ENCODE results near the gene STX8.

STX8 gene

DNA sequence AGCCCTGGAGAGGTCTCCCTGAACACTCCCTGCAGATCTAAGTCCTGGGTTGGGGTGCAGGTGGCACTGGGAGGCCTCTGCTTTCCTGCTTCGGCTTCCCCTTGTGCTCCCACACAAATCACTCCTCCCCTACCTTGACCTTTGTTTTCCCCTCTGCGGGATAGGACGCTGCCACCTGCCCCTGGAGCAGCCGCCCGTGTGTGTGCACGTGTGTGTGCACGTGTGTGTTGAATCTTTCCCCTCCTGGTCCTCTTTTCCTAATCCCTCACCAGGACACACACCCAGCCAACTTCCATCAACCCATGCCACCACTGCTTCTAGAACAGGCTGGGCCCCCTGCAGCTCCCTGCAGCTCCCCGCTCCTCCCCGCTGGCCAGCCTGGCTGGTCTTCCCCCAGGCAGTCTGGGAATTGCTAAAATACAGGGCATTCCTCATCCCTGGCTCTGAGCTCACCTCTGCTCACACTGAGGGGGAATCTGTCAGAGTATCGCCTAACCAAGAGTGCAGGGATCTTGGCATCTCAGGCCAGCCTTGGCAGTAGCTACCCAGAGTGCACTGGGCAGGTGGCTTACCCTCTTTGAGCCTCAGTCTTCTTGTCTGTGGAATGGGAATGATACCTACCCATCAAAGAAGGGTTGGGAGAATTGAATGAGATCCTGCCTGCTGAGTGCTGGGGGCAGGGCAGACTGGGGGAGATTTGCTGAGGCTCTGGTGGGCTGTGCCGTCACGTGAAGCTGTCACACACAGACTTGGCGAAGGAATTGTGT is 355.8 kb downstream of the STX8 start:
- TF ChIP-seq, protein P1, sequence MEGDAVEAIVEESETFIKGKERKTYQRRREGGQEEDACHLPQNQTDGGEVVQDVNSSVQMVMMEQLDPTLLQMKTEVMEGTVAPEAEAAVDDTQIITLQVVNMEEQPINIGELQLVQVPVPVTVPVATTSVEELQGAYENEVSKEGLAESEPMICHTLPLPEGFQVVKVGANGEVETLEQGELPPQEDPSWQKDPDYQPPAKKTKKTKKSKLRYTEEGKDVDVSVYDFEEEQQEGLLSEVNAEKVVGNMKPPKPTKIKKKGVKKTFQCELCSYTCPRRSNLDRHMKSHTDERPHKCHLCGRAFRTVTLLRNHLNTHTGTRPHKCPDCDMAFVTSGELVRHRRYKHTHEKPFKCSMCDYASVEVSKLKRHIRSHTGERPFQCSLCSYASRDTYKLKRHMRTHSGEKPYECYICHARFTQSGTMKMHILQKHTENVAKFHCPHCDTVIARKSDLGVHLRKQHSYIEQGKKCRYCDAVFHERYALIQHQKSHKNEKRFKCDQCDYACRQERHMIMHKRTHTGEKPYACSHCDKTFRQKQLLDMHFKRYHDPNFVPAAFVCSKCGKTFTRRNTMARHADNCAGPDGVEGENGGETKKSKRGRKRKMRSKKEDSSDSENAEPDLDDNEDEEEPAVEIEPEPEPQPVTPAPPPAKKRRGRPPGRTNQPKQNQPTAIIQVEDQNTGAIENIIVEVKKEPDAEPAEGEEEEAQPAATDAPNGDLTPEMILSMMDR (IDR thresholded peaks at IDR 0.05), result no peak
- H3K4me3 Mint-ChIP-seq, result no peak overlapping the region
- H3K27me3 Mint-ChIP-seq (ENCODE audit: low read depth, poor library complexity), result peaks cover 8% of the 10 kb centered on the region
- no peak for DNase-seq
- H3K27ac Mint-ChIP-seq, result peak overlapping the region; percentile 93
- H3K36me3 Mint-ChIP-seq (ENCODE audit: low read depth), result peaks cover 31% of the 10 kb centered on the region
- H3K4me1 Mint-ChIP-seq, result peaks cover 47% of the 10 kb centered on the region
- H3K9me3 Mint-ChIP-seq, result peaks cover 25% of the 10 kb centered on the region

DNA sequence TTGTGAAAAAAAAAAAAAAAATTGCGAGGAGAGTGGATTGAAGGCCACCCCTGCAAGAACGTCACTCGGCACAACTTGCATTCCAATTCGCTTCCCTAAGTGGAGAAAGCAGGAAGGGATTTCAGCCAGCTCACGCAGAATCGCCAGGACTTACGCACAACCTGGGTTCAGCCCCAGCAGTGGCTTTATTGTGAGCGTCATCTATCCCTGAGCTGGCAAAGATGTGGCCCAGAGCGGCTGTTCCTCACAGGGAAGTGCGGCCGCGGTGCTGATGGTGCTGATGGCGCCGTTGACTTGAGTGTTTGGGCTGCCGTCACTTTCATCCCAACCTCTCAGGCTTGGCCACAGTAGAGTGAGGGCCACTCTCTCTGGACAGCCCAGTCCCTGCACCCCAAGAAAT is 356.7 kb downstream of the STX8 start:
- peaks cover 8% of the 10 kb centered on the region for H3K27me3 Mint-ChIP-seq (ENCODE audit: low read depth, poor library complexity)
- H3K4me3 Mint-ChIP-seq, result no peak overlapping the region
- DNase-seq, result no peak
- peaks cover 47% of the 10 kb centered on the region for H3K4me1 Mint-ChIP-seq
- TF ChIP-seq, protein P1 (IDR thresholded peaks at IDR 0.05), result no peak
- peaks cover 32% of the 10 kb centered on the region for H3K9me3 Mint-ChIP-seq
- H3K27ac Mint-ChIP-seq, result no peak overlapping the region
- H3K36me3 Mint-ChIP-seq (ENCODE audit: low read depth), result peaks cover 40% of the 10 kb centered on the region

DNA sequence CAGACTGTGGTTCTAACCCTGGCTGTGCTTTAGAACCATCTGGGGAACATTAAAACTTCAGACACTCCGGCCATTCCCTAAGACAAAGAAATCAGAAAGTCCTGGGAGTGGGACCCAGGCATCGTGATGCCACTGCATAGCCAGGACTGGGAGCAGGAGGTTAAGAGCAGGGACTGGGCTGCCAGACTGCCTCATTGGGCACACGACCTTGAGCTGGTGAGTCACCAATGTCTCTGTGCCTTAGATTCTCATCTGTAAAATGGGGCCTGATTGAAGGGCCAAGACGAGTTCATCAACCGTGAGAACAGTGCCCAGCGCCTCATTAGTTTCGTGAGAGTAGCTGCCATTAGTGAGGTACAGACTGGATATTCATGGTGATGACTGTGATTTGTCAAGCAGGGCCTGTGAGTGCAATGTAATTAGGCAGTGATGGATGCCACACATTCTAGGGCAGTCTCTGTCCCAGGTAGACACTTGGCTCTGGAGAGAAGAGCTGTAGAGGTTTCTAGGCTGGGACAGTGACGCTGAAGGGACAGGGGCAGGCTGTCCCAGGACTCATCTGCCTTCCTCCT is 357.5 kb downstream of the STX8 start:
- H3K4me1 Mint-ChIP-seq, result peaks cover 46% of the 10 kb centered on the region
- TF ChIP-seq, protein P1 (IDR thresholded peaks at IDR 0.05), result no peak
- H3K27me3 Mint-ChIP-seq (ENCODE audit: low read depth, poor library complexity), result peaks cover 8% of the 10 kb centered on the region
- H3K4me3 Mint-ChIP-seq, result no peak overlapping the region
- peaks cover 46% of the 10 kb centered on the region for H3K36me3 Mint-ChIP-seq (ENCODE audit: low read depth)
- peak overlapping the region; percentile 93 for H3K27ac Mint-ChIP-seq
- DNase-seq, result no peak
- peaks cover 32% of the 10 kb centered on the region for H3K9me3 Mint-ChIP-seq

DNA sequence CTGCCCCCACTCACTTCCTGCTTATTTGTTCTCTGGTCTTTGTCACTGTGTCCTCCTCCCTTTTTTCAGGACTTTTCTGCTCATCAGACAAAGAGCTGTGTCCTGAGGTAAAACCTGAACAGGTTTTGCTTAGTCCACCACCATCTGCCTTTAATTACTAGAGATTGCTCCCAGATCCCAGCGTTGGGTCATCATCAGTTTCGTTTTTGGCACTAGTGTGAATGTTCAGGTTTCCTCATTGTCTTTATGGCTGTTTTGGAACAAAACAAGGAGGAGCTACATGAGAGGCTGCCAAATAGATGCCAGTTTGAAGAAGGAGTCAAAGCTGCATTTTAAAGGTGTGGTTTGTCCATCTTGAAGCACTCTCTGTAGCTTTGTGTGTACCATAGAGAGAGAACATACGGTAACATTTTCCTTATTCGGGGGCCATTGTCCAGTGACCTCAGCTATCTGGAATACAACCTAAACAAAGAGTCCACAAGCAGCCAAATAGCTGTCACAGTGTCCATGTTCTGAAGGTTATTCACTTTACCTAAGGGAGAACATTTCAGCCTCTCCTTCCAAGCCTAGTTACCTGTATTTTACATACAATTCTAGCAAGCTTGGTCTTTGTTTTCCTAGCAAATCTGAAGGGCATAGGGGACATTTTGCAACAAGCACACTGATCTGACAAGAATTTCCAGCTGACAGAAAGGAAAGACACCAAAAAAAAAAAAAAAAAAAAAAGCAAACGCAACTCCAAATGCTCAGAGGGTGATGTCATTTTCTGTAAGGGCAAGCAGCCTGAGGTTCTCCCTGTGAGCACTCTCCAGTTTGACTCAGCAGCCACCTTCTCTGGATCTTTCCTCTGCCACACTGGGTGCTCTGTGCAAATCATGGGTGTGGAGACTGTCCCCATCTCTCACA is 358.2 kb downstream of the STX8 start:
- Mint-ChIP-seq H3K4me3 (no peak overlapping the region), H3K9me3 (peaks cover 32% of the 10 kb centered on the region), H3K36me3 (ENCODE audit: low read depth) (peaks cover 44% of the 10 kb centered on the region), H3K4me1 (peaks cover 42% of the 10 kb centered on the region), H3K27me3 (ENCODE audit: low read depth, poor library complexity) (peaks cover 8% of the 10 kb centered on the region), H3K27ac (peak overlapping the region; percentile 93)
- TF ChIP-seq, protein P1 (IDR thresholded peaks at IDR 0.05), result no peak
- DNase-seq, result no peak

DNA sequence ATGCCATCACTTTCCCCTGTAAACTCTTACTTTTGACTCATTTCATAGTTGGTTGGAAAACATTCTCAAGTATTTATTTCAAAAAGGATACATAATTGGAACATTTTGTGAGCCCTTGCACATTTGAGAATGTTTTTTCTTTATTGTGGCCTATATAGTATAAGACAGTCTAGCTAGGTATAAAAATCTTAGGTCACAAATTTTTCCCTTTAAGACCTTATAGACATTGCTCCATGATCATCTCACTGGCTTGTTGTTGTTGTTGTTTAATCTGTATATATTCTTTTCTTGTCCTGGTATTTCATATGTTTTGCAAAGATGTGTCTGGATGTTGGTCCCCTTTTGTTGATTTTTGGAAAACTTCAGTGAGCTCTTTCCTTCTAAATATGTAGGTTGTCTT is 360.2 kb downstream of the STX8 start:
- Mint-ChIP-seq H3K4me1 (peaks cover 30% of the 10 kb centered on the region), H3K9me3 (peaks cover 32% of the 10 kb centered on the region), H3K27me3 (ENCODE audit: low read depth, poor library complexity) (peaks cover 14% of the 10 kb centered on the region), H3K4me3 (no peak overlapping the region), H3K27ac (no peak overlapping the region), H3K36me3 (ENCODE audit: low read depth) (peaks cover 53% of the 10 kb centered on the region)
- TF ChIP-seq, protein P1 (IDR thresholded peaks at IDR 0.05), result no peak
- no peak for DNase-seq

Measured in nephron progenitor cell (in vitro differentiated cells).